DND-41 (cell line): ENCODE measurements around the gene C1QTNF2.

Source experiments
- ATAC-seq: fragments of 200-7000 bp; cut with Tn5 transposase; 3 replicates; pipeline ENCODE4 v1.9.1; 2021; ENCODE audit warnings: low read depth; ENCODE audit not compliant: insufficient read depth
- DNase-seq: peaks from one replicate; pipeline ENCODE4 v3.0.0-alpha.2; 2020
- H2AFZ ChIP-seq: 2 replicates; pipeline ENCODE4 v1.6.0; 2012; ENCODE audit warnings: low read depth, low read length
- H3K27ac ChIP-seq: 2 replicates; pipeline ENCODE4 v1.5.1; 2012; ENCODE audit warnings: low read length, inconsistent platforms
- H3K27me3 ChIP-seq: fragments of 200-600 bp; sonication (generic); 2 replicates; pipeline ENCODE4 v1.6.0; 2012; ENCODE audit warnings: low read length, mild to moderate bottlenecking, inconsistent platforms; ENCODE audit not compliant: insufficient read depth, poor library complexity
- H3K36me3 ChIP-seq: 2 replicates; pipeline ENCODE4 v1.5.1; 2012; ENCODE audit warnings: low read length, inconsistent platforms; ENCODE audit not compliant: insufficient read depth
- H3K4me1 ChIP-seq: 2 replicates; pipeline ENCODE4 v1.5.1; 2012; ENCODE audit warnings: mild to moderate bottlenecking, low read length; ENCODE audit not compliant: insufficient read depth
- H3K4me2 ChIP-seq: 2 replicates; pipeline ENCODE4 v1.6.0; 2012; ENCODE audit warnings: mild to moderate bottlenecking, moderate library complexity, low read length, inconsistent platforms; ENCODE audit not compliant: insufficient read depth
- H3K4me3 ChIP-seq, 2 experiments: fragments of 200-600 bp in 1 of 2; shearing (Covaris generic) in 1 of 2; 2 replicates each; pipeline ENCODE4 v1.5.1; 2012 to 2016; ENCODE audit warnings: inconsistent platforms in 2 of 2, low read length in 2 of 2, mild to moderate bottlenecking in 2 of 2, low read depth in 1 of 2, moderate library complexity in 1 of 2
- H3K79me2 ChIP-seq: 2 replicates; pipeline ENCODE4 v1.6.0; 2012; ENCODE audit warnings: low read length, inconsistent platforms; ENCODE audit not compliant: insufficient read depth
- H3K9ac ChIP-seq: 2 replicates; pipeline ENCODE4 v1.6.0; 2012; ENCODE audit warnings: low read depth, mild to moderate bottlenecking, inconsistent platforms, low read length, moderate library complexity
- H3K9me3 ChIP-seq: 2 replicates; pipeline ENCODE4 v1.5.1; 2012; ENCODE audit warnings: low read length, moderate library complexity, mild to moderate bottlenecking, inconsistent platforms; ENCODE audit not compliant: insufficient read depth, severe bottlenecking
- H4K20me1 ChIP-seq: 2 replicates; pipeline ENCODE4 v1.6.0; 2012; ENCODE audit warnings: low read length; ENCODE audit not compliant: insufficient read depth
- CTCF ChIP-seq: IDR thresholded peaks from 2 replicates; pipeline ENCODE4 v1.5.1; 2012; ENCODE audit warnings: borderline replicate concordance, low read length, moderate library complexity, mild to moderate bottlenecking; ENCODE audit not compliant: poor library complexity, severe bottlenecking; ENCODE audit errors: extremely low read depth
- EZH2 ChIP-seq: IDR thresholded peaks from 3 replicates; pipeline ENCODE4 v1.6.1; 2012; ENCODE audit warnings: borderline replicate concordance, low read depth, mild to moderate bottlenecking, moderate library complexity, low read length, inconsistent platforms; ENCODE audit not compliant: severe bottlenecking

The C1QTNF2 gene

DNA sequence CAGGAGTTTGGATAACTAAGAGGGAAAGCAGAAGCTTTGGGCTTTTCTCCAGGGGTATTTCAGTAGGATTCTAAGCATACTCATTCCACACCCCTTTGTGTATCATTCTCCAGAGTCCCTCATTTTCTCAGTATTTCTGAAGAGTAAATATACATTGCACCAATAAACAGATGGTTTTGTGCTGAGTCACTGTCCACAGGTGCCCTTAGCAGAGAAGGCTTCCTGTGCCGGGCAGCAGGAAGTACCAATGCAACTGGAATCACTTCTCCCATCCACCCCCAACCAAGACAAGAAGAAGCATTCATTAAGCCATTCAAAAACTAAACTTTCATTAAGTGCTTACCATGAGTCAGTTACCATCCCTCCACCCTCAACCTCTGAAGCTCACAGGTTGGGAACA is 54.5 kb downstream of the C1QTNF2 start:
- TF ChIP-seq EZH2 (no peak), CTCF (no peak)
- H3K9me3 ChIP-seq: no peaks in the 10 kb centered on the region
- ATAC-seq: no peak
- H3K4me1 ChIP-seq: peaks cover 26% of the 10 kb centered on the region
- no peaks in the 10 kb centered on the region for H3K36me3 ChIP-seq
- H3K4me2 ChIP-seq: no peak overlapping the region
- H4K20me1 ChIP-seq: no peaks in the 10 kb centered on the region
- no peak overlapping the region for H3K4me3 ChIP-seq
- no peaks in the 10 kb centered on the region for H3K79me2 ChIP-seq
- H2AFZ ChIP-seq: peak overlapping the region; percentile 31; the same call in 1 of the 2 replicates
- DNase-seq: no peak
- no peak overlapping the region for H3K27ac ChIP-seq
- H3K27me3 ChIP-seq: peaks cover 10% of the 10 kb centered on the region
- H3K9ac ChIP-seq: no peak overlapping the region

DNA sequence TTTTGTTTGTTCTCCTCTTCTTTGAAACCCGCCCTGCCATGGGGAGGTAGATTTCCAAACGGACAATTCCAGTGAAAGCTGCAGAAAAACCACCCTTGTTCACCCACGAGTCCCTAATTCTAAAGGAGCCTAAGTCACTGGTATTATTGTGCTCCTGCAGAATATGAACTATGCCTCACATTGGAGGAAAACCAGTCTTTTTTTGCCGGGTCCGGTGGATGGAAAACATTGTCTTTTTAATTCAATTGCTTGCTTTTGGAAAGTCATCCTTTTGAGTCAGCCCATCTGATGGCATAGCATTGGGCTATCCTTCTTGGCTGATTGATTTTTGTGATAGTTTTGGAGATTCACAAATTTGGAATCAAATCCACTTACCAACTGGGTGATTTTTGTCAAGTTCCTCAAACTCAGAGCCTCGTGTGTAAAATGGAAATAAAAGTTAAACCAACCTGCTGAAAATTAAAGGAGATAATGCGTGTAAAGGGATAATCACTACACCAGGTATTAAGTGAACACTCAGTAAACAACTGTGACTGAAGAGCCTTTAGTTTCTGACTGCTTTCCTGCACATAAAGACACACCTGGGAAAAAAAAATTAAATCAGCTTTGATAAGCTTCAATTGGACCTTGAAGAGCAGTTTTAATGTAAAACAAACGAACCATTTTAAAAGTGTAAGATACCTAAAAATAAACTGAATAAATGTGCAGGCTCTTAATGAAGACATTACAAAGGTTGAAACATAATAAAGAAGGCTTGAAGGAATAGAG is 57.3 kb downstream of the C1QTNF2 start:
- peaks cover 31% of the 10 kb centered on the region for H3K4me1 ChIP-seq
- peak overlapping the region; percentile 70 for H3K9ac ChIP-seq
- peak overlapping the region; percentile 67; the same call in 1 of the 2 replicates for H3K27ac ChIP-seq
- TF ChIP-seq EZH2: peak; percentile 45
- no peak for TF ChIP-seq CTCF
- no peaks in the 10 kb centered on the region for H4K20me1 ChIP-seq
- ATAC-seq: no peak
- no peak for DNase-seq
- no peaks in the 10 kb centered on the region for H3K9me3 ChIP-seq
- H3K36me3 ChIP-seq: no peaks in the 10 kb centered on the region
- peaks cover 14% of the 10 kb centered on the region for H3K27me3 ChIP-seq
- H2AFZ ChIP-seq: peak overlapping the region; percentile 94
- no peaks in the 10 kb centered on the region for H3K79me2 ChIP-seq
- H3K4me2 ChIP-seq: peak overlapping the region; percentile 96
- peak overlapping the region; percentile 53 to 75; a peak in 3 of 4 replicates for H3K4me3 ChIP-seq

- Histone ChIP-seq H3K36me3 (no peaks in the 10 kb centered on the region), H3K4me1 (peaks cover 31% of the 10 kb centered on the region), H3K4me3 (peak within 1 kb of the TSS; percentile 53 to 75; a peak in 3 of 4 replicates), H3K79me2 (no peaks in the 10 kb centered on the region), H2AFZ (peak within 1 kb of the TSS; percentile 94), H4K20me1 (no peaks in the 10 kb centered on the region), H3K9me3 (no peaks in the 10 kb centered on the region), H3K27ac (peak within 1 kb of the TSS; percentile 67), H3K4me2 (peak within 1 kb of the TSS; percentile 96), H3K9ac (peak within 1 kb of the TSS; percentile 70), H3K27me3 (peaks cover 14% of the 10 kb centered on the region)
- peak; percentile 78 for DNase-seq
- TF ChIP-seq CTCF (no peak), EZH2 (peak; percentile 7)
- peak; percentile 85 for ATAC-seq
Measured at GRCh38 chr5:160312134-160312959, 58.1 kb downstream of the C1QTNF2 start, which contains the start of gene CCNJL. CCNJL (minus strand) TSS chr5:160312564; CDS start chr5:160311923, 641 bp downstream.
